Measurements from ENCODE around the gene LTA. TPM values are rescaled to one million over a fixed set of nuclear protein-coding genes. Genes with fewer than 3 reads are reported as not detected.

Gene LTA
- total and polyA plus RNA-seq, 2 experiments from 2014 or later, result not detected

- no peak for DNase-seq (ENCODE audit: low spot score)
- H4K20me1 ChIP-seq (ENCODE audit: insufficient read depth, poor library complexity, severe bottlenecking), result peaks cover 55% of the 10 kb centered on the region
- H3K4me2 ChIP-seq, result peak overlapping the region; percentile 86
- TF ChIP-seq CTCF (IDR thresholded peaks at IDR 0.05; ENCODE audit: poor library complexity) (no peak), EZH2 (IDR thresholded peaks at IDR 0.05; ENCODE audit: borderline replicate concordance) (no peak), EZH2phosphoT487 (IDR thresholded peaks at IDR 0.05; ENCODE audit: low read depth, severe bottlenecking, unreplicated experiment) (no peak)
- WGBS (ENCODE audit: low lambda C conversion rate, missing lambda C conversion rate), result 7% methylated on average over 4 of the region's 4 CpGs
- H3K4me1 ChIP-seq (ENCODE audit: insufficient read depth), result peaks cover 19% of the 10 kb centered on the region
- no peak overlapping the region for H2AFZ ChIP-seq
- H3K4me3 ChIP-seq, result peak overlapping the region; percentile 56
- peaks cover 7% of the 10 kb centered on the region for H3K36me3 ChIP-seq (replicated peaks; ENCODE audit: insufficient read depth, low read depth)
- no peaks in the 10 kb centered on the region for H3K9me3 ChIP-seq (ENCODE audit: low read depth)
- no peaks in the 10 kb centered on the region for H3K9me2 ChIP-seq (replicated peaks; ENCODE audit: insufficient read depth)
- H3K27ac ChIP-seq, result peak overlapping the region; percentile 99
- peaks cover 73% of the 10 kb centered on the region for H3K79me2 ChIP-seq
- no peaks in the 10 kb centered on the region for H3K27me3 ChIP-seq
Observed at GRCh38 chr6:31540640-31541039, 31.4 kb upstream of the LTA start.

- peak; percentile 74 for DNase-seq (ENCODE audit: low spot score)
- Histone ChIP-seq H3K27ac (peak overlapping the region; percentile 99), H3K9me3 (ENCODE audit: low read depth) (no peaks in the 10 kb centered on the region), H3K36me3 (replicated peaks; ENCODE audit: insufficient read depth, low read depth) (peaks cover 1% of the 10 kb centered on the region), H3K4me1 (ENCODE audit: insufficient read depth) (peaks cover 19% of the 10 kb centered on the region), H3K9me2 (replicated peaks; ENCODE audit: insufficient read depth) (no peaks in the 10 kb centered on the region), H2AFZ (peak overlapping the region; percentile 12), H3K27me3 (no peaks in the 10 kb centered on the region), H3K4me2 (peak overlapping the region; percentile 86), H3K79me2 (peaks cover 68% of the 10 kb centered on the region), H4K20me1 (ENCODE audit: insufficient read depth, poor library complexity, severe bottlenecking) (peaks cover 50% of the 10 kb centered on the region), H3K4me3 (peak overlapping the region; percentile 56)
- no peak for TF ChIP-seq CTCF (IDR thresholded peaks at IDR 0.05; ENCODE audit: poor library complexity)
- TF ChIP-seq EZH2phosphoT487 (IDR thresholded peaks at IDR 0.05; ENCODE audit: low read depth, severe bottlenecking, unreplicated experiment), result no peak
- under 1% methylated on average over 21 of the region's 21 CpGs for WGBS (ENCODE audit: low lambda C conversion rate, missing lambda C conversion rate)
Observed at GRCh38 chr6:31541059-31541657, 30.9 kb upstream of the LTA start.

GRCh38 chr6:31541658-31542521 is 30.2 kb upstream of the LTA start, which contains the start of gene DDX39B:
DDX39B (minus strand) TSS chr6:31542003; CDS start chr6:31540532, 1,471 bp downstream.
- WGBS (ENCODE audit: low lambda C conversion rate, missing lambda C conversion rate), result 2% methylated on average over 43 of the region's 43 CpGs
- peak; percentile 98 for DNase-seq (ENCODE audit: low spot score)
- Histone ChIP-seq H2AFZ (peak within 1 kb of the TSS; percentile 81), H3K27me3 (no peaks in the 10 kb centered on the region), H4K20me1 (ENCODE audit: insufficient read depth, poor library complexity, severe bottlenecking) (peaks cover 43% of the 10 kb centered on the region), H3K4me3 (peak within 1 kb of the TSS; percentile 56), H3K4me2 (peak within 1 kb of the TSS; percentile 86), H3K9me3 (ENCODE audit: low read depth) (no peaks in the 10 kb centered on the region), H3K4me1 (ENCODE audit: insufficient read depth) (peaks cover 19% of the 10 kb centered on the region), H3K79me2 (peaks cover 61% of the 10 kb centered on the region), H3K36me3 (replicated peaks; ENCODE audit: insufficient read depth, low read depth) (no peaks in the 10 kb centered on the region), H3K9me2 (replicated peaks; ENCODE audit: insufficient read depth) (no peaks in the 10 kb centered on the region), H3K27ac (peak within 1 kb of the TSS; percentile 99)
- TF ChIP-seq CTCF (IDR thresholded peaks at IDR 0.05; ENCODE audit: poor library complexity) (no peak), EZH2phosphoT487 (IDR thresholded peaks at IDR 0.05; ENCODE audit: low read depth, severe bottlenecking, unreplicated experiment) (no peak), EZH2 (IDR thresholded peaks at IDR 0.05; ENCODE audit: borderline replicate concordance) (no peak)
